Activated CD8-positive, alpha-beta memory T cell treated with anti-CD3 and anti-CD28 coated beads, Interleukin-2, amount 50 U/mL, for 1 hour (primary cell): ENCODE results near the gene SNAPC1.
"Not testable (repeated sequence)": the region's sequence is repeated elsewhere in the genome, so short reads cannot be mapped to it uniquely, and the experiment has no call there.

ENCODE experiments used
- DNase-seq: peaks from one replicate; pipeline ENCODE4 v3.0.0-alpha.2; 2020; ENCODE audit errors: extremely low read depth

Gene SNAPC1

DNA sequence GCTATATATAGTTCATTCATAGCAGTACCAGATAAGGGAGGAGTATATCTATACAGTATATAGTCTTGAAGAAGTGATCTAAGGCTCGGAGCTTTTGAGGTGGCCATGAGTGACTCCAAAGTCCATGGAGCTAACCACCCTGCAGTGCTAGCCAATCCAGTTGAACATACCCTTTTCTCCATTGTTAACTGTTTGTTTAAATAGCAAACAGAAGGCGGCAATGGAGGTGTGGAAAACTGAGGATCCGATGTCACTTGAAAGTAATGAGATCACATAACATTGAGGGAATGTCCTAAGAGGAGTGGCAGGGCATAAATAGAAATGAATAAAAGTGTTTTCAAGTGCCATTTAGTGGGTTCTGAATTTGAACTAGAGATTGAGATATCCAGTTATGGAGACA is 12.4 kb upstream of the SNAPC1 start:
- DNase-seq, result no peak

DNA sequence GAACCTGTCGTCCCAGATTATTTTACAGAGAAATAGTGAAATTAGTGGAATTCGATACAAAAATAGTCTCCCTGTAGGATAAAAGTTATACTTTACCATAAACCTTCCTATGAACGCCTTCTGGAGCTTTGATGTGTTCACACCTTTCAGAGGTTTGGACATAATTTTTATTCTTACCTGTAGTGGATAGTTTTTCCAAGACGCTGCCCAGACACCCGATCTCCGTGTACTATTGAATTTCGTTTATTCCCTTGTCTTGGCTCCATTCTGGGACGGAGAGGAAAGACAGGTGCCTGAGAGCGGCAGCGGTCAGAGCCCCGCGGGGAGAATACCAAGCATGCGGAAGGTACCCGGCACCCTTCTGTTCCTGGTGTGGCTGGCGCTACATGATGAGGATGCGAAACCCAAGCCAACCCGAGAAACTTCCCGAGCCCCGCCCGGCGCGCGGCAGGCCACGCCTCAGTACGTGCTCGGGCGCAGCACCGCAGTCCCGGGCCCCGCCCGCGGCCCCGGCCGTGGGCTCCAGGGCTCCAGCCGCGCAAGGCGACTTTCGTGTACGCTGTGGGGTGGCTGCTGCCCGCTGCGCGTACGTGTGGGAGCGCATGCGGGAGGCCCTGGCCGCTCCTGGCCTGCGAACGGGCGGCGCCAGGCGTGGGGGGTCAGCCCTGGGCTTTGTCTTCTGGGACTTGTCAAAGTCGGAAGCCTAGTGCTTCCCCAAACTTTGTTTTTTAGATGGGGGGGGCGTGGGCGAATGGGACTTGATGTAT is 11.3 kb upstream of the SNAPC1 start:
- peak; percentile 34 for DNase-seq

DNA sequence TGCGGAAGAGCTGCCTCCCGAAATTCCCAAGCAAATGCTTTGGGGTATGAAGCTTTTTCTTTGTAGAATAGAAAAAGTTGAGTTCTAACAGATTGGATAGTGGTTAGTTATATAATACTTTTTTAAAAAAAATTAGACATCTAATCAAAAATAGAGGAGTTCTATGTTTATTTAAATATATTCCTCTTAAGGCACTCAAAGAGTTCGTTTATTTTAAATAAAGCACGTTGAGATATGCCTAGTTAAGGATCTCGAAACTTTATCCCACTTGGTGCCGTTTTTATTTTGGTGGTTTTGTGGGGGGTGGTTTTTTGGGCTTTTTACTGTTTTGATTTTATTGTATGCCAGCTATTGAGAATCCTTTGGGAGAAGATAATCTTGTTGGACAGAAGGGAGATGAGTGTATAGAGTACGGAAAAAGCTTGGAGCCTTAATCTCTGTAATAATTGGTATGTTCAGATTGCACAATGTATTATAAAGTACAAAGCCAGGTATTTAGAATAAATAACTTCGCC is 10.7 kb upstream of the SNAPC1 start:
- no peak for DNase-seq

DNA sequence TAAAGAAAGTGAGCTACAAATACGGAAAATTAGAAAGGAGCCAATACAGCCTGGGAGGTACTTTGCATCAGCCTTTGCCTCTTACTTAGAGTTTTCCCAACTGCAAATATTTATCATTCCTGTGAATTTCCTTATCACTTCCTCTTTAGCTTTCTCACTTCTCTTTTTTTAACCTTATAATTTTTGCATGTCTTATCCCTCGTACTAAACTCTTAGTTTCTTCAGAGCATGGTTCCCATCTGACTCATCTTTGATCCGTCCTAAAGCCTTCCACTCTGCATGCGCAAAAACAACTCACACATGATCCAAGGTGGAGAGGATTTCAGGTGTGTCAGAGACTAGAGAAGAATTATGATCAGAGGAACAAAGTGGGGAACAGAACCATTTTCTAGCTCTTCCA is 9.6 kb upstream of the SNAPC1 start:
- DNase-seq, result no peak

DNA sequence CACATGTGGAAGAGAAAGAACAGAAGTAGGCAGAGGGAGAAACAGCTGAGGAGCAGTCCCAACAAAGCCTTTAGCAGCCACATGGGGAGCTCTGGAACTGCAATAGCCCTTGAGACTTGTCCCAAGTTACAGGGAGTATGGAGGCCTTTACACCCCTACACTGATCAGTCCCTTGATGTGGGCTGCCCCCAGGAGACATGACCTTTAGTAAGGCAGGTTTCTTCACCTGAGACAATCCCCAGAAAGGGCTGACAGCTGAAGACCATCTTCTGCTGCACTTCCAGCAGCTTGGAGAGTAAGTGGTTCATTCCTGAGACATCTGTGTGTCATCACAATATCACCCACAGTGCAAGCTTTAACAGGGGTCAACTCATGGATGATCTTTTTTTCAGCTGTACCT is 8.6 kb upstream of the SNAPC1 start:
- no peak for DNase-seq

DNA sequence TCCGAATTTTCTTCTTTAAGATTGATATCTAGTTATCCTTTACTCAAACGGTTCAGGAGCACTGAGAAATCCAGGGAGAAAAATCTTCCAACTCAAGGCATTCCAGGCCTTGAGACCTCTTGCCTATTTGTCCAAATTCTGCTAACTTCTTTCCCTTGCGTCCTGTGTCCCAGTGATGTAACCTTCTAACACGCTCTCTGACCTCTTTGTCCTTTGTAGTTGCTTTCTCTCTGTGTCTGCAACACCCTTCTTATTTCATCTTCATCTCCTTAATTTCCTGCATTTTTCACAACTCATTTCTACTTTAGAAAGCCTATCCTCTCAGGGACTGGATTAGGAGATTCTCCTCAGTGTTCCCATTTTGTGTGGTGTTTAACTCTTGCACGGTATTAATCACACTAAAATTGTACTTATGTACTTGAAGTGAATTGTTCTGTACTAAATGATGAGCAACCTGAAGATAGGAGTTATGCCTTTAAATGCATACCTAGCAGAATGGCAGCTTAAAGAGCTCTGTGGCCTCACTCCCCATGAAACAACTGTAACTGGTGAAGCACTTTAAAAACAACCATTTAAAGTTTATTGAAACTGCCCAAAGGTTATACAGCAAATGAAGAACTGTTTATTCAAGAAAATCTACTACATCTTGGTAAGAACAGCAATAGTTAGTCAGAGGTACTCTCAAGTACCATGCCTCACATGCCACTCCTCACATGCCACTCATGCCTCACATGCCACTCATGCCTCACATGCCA is 7.4 kb upstream of the SNAPC1 start:
- DNase-seq, result no peak

DNA sequence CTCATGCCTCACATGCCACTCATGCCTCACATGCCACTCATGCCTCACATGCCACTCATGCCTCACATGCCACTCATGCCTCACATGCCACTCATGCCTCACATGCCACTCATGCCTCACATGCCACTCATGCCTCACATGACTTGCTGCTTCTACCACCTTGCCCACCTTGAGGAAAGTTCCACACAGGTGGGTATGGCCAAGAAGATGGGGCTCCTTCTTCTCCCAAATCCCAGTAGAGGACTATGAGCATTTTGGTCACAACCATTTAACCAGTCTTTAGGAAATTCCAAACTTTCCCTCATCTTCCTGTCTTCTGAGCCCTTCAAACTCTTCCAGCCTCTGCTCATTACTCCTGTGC is 6.9 kb upstream of the SNAPC1 start:
- not testable (repeated sequence) for DNase-seq

DNA sequence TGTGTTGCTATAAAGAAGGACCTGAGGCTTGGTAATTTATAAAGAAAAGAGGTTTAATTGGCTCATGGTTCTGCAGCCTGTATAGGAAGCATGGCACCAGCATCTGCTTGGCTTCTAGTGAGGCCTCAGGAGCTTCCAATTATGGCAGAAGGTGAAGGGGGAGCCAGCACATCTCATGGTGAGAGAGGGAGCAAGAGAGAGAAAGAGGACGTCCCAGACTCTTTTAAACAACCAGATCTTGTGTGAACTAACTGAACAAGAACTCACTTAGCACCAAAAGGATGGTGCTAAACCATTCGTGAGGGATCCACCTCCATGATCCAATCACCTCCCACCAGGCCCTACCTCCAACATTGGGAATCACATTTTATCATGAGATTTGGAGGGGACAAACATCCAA is 6.1 kb upstream of the SNAPC1 start:
- DNase-seq, result no peak

DNA sequence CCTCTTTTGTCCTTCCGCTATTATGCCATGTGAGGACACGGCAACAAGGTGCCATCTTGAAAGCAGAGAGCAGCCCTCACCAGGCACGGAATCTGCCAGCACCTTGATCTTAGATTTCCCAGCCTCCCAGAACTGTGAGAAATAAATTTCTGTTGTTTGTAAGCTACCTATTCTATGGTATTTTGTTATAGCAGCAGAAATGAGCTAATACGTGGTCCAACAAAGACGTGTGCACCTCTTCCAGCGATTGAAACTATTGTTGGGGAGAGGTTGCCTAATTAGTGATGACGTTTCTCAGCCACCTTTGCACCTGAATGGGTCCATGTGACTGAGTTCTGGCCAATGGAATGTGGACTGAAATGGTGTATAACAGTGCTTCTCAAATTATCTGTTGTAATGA is 2.3 kb upstream of the SNAPC1 start:
- no peak for DNase-seq

DNA sequence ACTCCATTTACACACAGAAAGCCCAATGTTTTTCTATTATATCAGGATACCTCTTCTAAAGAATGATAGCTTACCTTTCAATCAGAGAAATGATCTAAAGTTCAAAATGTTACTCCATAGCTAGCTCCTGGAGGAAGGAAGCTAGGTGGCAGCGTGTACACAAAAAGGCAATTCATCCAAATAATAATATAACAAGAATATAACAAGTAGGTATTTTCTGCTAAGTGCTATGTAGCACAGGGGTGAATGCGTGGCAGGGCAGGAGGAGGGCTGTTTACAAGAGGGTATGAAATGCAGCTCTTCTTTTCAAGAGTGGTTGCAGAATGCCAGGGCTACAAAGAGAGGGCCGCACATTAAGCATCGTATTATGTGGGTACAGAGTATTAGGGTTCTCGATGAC is 663 bp upstream of the SNAPC1 start:
- no peak for DNase-seq

DNA sequence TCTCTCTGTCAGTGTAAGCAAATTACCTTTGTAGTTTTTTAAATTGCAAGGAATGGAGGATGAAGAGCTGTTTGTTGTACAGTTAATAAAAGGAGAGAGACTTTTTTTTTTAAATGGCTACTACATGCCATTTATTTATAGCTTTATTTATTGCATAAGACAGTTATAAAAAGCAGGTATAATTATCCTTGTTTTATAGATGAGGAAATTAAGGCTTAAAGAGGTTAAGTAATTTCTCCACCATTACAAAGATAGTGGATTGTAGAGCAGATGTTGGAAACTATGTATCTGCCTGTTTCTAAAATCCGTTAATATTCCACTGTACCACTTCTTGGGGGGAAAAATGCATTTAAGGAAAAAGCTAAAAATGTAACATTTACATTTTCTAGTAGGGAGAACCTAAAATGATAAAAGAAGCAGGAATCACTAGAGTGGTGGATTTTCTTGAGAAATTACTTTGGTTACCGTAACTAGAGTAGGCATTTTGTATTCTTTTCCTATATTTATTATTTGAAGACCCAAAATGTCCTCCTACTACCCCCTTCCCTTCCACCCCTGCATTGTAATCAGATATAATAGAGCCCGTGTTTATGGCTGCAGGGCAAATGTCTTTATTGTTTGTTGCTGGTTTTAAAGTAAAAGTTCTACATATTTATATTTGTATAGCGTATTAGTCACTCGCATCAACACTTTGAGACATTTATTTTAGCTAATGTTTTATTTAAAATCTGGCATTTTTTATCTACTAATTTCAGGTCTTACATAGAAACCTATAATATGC is 2.3 kb downstream of the SNAPC1 start:
- no peak for DNase-seq

DNA sequence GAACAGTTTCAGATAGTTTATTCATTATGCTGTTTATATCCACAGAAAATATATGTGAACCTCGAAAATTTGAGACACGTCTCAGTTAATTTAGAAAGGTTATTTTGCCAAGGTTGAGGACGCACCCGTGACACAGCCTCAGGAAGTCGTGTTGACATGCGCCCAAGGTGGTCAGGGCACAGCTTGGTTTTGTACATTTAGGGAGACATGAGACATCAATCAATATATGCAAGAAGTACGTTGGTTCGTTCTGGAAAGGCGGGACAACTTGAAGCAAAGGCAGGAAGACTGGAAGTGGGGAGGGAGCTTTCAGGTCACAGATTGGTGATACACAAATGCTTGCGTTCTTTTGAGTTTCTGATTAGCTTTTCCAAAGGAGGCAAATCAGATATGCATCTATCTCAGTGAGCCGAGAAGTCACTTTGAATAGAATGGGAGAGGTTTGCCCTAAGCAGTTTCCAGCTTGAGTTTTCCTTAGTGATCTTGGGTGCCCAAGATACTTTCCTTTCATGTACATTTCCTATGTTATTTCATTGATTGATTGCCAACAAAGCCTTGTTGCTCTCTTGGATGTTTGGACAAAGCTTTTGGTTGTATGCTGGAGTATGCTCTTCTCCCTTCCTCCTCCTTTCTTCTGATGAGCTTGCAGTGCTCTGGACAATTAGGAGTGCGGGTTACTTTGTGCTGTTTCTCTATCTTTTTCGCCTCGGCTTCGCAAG is 3.2 kb downstream of the SNAPC1 start:
- no peak for DNase-seq

DNA sequence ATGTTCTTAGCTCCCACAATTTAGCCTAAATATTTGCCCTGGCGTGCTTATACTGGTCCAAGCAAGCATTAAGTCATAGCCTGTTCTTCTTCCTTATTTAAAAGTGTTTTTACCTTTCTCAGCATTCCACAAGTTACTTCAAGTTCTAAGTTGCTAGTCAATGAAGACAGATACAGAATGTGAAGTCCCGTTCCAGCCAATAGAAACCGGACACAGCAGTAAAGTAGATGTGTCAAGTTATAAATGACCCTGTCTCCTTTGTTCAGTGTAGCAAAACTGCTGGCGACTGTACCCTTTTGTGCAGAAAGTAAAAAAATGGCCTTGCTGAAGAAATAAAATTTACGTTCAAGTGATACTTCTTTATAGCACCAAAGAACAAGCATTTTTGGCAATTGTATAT is 3.9 kb downstream of the SNAPC1 start:
- no peak for DNase-seq

DNA sequence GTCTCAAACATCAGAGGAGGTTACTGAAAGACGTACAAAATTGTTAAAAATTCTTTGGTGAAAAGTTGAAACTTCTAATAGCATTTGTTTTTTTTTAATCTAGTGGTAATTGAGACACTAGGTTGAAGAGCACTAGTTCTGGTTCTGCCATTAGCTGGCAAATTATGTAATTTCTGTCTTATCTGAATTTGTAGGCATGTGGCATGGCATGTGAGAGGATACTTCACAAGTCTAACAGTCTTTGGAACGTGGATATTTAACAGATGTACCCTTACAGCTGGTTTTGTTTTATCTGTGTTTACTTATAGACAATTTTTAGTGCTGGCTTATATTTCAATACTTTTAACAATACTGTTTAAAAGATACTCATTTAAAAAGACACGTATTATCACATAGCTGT is 6.0 kb downstream of the SNAPC1 start:
- no peak for DNase-seq

DNA sequence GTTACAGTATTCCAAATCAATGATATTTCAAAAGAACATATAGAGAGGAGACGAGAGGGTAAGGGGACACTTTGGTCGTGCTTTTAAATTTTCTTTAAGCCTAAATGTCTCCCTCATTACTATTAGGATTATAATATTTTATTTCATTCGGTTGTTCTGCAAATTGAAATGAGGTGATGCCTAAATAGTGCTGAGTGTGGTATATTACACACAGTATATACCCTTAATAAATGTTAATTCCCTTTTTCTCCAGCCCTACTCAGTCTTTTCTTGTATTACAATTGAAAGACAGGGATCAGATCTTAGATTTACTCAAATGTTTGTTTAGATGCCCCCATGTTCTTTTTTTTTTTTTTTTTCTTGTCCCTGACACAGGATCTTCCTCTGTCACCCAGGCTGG is 7.7 kb downstream of the SNAPC1 start:
- DNase-seq, result no peak

DNA sequence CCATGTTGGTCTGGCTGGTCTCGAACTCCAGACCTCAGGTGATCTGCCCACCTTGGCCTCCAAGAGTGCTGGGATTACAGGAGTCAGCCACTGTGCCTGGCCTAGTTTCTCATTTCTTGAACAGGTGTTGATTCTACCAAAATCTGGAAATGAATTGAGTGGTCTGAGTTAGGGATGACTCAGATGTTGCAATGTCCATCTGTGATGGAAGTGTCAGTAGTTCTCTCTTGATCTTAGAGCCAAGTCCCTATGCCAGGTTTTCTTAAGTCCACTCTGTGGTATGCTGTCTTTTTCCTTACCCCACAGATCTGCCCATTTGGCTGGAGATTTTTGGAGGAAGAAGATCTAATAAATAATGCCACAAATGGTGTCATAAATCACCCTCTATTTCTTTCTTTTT is 12.6 kb downstream of the SNAPC1 start:
- no peak for DNase-seq

DNA sequence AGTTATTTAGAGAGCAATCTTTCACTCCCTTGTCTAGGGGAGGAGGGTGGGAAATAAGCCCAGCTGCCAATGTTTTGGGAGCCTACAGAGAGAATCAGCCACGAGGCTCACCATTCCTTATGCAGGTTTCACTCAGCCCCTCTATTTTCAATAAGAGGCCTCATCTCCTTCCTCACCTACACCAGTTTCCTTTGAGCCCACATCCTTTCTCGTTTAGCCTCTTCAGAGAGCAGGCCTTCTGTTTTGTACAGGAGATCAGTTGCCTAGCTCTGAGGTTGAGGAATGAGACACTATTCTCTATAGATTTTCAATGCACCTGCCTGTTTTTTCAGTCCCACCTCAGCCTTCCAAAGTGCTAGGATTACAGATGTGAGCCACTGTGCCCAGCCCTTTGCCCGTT is 17.9 kb downstream of the SNAPC1 start:
- no peak for DNase-seq

DNA sequence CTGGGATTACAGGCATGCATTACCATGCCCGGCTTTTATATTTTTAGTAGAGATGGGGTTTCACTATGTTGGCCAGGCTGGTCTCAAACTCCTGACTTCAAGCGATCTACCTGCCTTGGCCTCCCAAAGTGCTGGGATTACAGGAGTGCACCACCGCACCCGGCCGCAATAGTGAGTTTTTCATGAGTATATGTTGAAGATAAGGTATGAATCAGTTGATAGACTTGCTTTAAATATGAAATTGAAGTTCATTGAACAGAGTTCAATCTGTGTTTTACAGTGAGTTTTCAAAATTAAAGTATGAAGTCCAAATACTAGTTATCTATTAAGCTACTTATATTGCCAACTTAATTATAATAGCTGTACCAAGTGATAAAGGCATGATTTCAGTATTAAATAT is 35.1 kb downstream of the SNAPC1 start:
- no peak for DNase-seq

DNA sequence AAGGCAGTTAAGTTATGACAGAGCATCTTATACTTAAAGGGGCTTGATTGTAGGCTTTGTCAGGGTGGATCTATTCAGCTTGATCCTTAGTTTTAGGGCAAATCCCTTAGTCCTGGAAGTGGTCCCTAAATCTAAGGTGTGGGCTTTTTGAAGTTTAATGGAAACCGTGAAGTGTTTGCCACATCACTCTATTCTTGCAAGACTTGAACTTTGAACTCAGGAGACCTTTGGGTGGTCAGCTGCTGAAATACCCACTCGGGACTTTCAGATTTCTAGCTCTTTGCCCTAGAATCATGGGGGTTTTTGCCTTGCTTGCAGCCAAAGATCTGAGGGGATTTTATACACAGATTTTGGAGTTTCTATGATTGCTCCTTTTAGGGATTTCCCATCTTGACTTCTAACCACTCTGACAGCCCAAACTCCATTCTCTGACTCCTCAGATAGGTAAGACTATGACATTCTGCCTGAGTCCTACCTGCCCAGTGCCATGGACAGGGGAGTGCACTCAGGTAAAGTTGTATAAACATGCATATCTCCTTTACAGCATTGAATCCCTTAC is 39.9 kb downstream of the SNAPC1 start:
- DNase-seq, result no peak

DNA sequence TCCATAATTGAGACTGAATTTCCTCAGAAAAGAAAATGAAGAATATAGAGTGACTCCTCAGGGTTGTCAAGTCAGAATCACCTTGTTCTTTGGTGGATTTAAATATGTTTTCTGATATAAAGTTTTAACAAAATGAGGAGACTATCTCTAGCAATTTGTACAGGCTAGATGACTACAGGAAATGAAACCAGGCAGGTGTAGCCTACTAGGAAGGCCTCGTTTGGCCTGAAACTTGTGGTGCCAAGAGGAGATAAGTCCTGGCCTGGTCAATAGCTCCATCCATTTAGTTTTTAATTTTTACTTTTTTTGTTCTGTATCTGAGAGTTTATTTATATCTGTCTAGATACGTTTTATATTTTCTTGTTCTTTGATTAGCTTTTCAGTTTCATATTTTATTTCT is 41.5 kb downstream of the SNAPC1 start:
- no peak for DNase-seq

DNA sequence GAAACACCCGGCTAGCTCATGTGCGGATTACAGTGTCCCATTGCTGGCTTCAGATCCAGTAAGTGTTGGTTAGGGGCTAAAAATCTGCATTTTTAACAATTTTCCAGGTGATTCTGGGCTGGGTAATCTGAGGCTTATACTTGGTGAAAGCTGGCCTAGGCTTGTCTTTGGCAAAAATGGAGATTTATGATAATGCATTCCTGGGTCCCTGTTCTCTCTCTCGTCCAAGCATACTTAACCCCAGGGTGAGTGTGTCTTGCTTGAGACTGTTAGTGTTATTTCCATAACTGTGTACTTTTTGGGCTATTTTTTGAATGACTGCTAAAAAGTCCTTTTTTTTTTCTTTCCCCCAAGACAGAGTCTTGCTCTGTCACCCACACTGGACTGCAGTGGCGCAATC is 43.2 kb downstream of the SNAPC1 start:
- DNase-seq, result no peak

DNA sequence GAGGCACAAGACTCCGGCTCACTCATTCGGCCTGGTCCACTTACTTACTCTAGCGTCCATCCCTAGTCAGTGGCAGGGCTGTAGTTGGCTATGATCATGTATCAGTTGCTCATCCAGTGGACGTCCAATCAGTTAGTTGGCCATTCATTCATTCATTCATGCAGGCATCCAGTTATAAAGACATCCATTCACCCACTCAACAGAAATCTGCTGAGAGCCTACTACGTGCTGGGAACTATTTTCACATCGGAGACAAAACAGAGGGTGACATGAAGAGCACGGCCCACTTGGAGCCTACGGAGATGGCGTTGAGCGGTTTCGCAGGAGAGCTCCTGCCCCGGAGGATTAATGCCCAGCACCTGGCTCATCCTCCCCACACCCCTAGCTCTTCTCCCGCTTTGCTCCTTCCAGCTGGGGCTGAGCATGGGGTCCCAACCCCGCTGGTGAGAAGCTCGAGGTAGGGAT is 49.7 kb downstream of the SNAPC1 start:
- no peak for DNase-seq
